Activated T-cell treated with anti-CD3 and anti-CD28 coated beads, Interleukin-2, amount 50 U/mL, for 4 hours (primary cell): ENCODE measurements around the gene PRRT3. TPM values are rescaled to one million over a fixed set of nuclear protein-coding genes. Genes with fewer than 3 reads are reported as not detected.
A peak's percentile ranks its signal among the peaks of the same experiment; 100 is the strongest.

ENCODE experiments used
- ATAC-seq, 2 donors: fragments of 200-7000 bp; cut with Tn5 transposase; one replicate each; pipeline ENCODE4 v1.10.0; 2021
- DNase-seq: peaks from one replicate; pipeline ENCODE4 v3.0.0-alpha.2; 2020
- H3K27me3 Mint-ChIP-seq: one replicate; pipeline ENCODE4 v1.8.0; 2021; ENCODE audit warnings: low read depth, mixed read lengths
- H3K36me3 Mint-ChIP-seq: one replicate; pipeline ENCODE4 v1.8.0; 2022; ENCODE audit warnings: mixed read lengths; ENCODE audit not compliant: insufficient read depth
- H3K4me1 Mint-ChIP-seq: one replicate; pipeline ENCODE4 v1.8.0; 2021; ENCODE audit warnings: low read depth, mixed read lengths
- H3K4me3 Mint-ChIP-seq: one replicate; pipeline ENCODE4 v1.8.0; 2021; ENCODE audit warnings: mild to moderate bottlenecking, moderate library complexity, mixed read lengths
- H3K9me3 Mint-ChIP-seq: one replicate; pipeline ENCODE4 v1.8.0; 2021; ENCODE audit warnings: mixed read lengths
- total RNA-seq, 3 donors: library from RNA; stranded (reverse); gene quantifications; one replicate each; pipeline ENCODE4 v1.2.1, GENCODE V29; 2021

Gene PRRT3
- 1 to 10 TPM; 6.7 to 7.6 (median 7.5) TPM for total RNA-seq

GRCh38 chr3:9951962-9952805, at the start of gene PRRT3:
TSS of gene PRRT3 (minus strand) at chr3:9952408. CDS start at chr3:9950115, 2,293 bp downstream.
- H3K27me3 Mint-ChIP-seq: no peaks in the 10 kb centered on the region
- peak within 1 kb of the TSS; percentile 84 for H3K4me3 Mint-ChIP-seq
- H3K4me1 Mint-ChIP-seq: peaks cover 15% of the 10 kb centered on the region
- no peaks in the 10 kb centered on the region for H3K36me3 Mint-ChIP-seq
- no peaks in the 10 kb centered on the region for H3K9me3 Mint-ChIP-seq
- DNase-seq (peak; percentile 45), ATAC-seq (peak; percentile 91 to 94)

GRCh38 chr3:10000686-10001085, 48.5 kb upstream of the PRRT3 start:
- no peaks in the 10 kb centered on the region for H3K27me3 Mint-ChIP-seq
- ATAC-seq (no peak), DNase-seq (no peak)
- peaks cover 18% of the 10 kb centered on the region for H3K36me3 Mint-ChIP-seq
- H3K4me3 Mint-ChIP-seq: no peak overlapping the region
- no peaks in the 10 kb centered on the region for H3K9me3 Mint-ChIP-seq
- H3K4me1 Mint-ChIP-seq: no peaks in the 10 kb centered on the region

GRCh38 chr3:9994086-9994844, 42.1 kb upstream of the PRRT3 start:
- Mint-ChIP-seq H3K4me3 (no peak overlapping the region), H3K9me3 (no peaks in the 10 kb centered on the region), H3K27me3 (no peaks in the 10 kb centered on the region), H3K36me3 (peaks cover 13% of the 10 kb centered on the region), H3K4me1 (no peaks in the 10 kb centered on the region)
- no peak for DNase-seq
- no peak for ATAC-seq

DNA sequence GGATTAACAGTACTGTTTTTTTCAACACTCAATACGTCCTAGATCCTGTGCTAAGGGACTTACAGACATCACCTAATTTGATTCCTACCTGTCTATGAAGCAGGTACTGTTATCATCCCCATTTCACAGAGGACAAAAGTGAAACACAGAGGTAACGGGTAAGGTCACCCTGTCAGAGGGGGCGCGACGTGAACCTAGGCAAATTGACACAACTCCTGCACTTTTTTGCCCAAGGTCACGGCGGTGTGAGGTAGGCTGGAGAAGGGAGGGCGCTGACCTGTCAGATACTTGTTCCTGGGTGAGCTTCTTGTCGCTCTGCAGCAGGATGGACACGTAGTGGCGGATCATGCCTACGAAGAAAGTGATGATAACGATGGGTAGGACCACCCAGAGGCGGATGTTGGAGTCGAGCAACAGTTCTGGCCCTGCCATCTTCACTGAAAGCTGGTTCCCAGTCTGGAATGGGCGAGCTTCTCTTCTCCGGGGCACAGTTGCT, 34.1 kb upstream of the PRRT3 start:
- peak; percentile 51 to 64 for ATAC-seq
- H3K36me3 Mint-ChIP-seq: peaks cover 2% of the 10 kb centered on the region
- H3K9me3 Mint-ChIP-seq: no peaks in the 10 kb centered on the region
- DNase-seq: no peak
- H3K27me3 Mint-ChIP-seq: no peaks in the 10 kb centered on the region
- H3K4me1 Mint-ChIP-seq: peaks cover 22% of the 10 kb centered on the region
- peak overlapping the region; percentile 96 for H3K4me3 Mint-ChIP-seq

GRCh38 chr3:9980251-9980650, 28.0 kb upstream of the PRRT3 start:
- DNase-seq (no peak), ATAC-seq (no peak)
- Mint-ChIP-seq H3K4me1 (peaks cover 22% of the 10 kb centered on the region), H3K27me3 (no peaks in the 10 kb centered on the region), H3K9me3 (no peaks in the 10 kb centered on the region), H3K4me3 (no peak overlapping the region), H3K36me3 (peaks cover 17% of the 10 kb centered on the region)

DNA sequence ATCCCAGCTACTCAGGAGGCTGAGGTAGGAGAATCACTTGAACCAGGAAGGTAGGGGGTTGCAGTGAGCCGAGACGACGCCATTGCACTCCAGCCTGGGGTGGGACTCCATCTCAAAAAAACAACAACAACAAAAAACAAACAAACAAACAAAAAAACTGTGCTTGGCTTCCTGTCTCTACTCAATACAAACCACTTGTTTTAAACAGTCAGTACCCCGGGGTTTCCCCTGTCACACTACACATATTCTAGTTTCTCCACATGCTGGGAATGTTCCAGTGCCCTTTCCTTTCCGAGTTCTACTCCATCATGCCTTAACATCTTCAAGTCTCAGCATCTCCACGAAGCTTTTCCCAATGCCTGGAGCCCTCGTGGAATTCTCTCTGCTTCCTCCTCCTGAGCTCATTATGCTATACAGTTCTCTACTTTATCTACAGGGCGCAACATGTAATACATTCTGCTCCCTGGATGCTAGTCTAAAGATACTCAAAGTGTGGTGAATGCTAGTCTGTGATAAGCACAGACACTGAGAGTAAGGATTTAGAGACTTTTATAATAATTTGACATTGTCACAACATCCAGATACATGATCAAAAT, 26.6 kb upstream of the PRRT3 start:
- H3K9me3 Mint-ChIP-seq: no peaks in the 10 kb centered on the region
- H3K4me3 Mint-ChIP-seq: no peak overlapping the region
- peaks cover 20% of the 10 kb centered on the region for H3K4me1 Mint-ChIP-seq
- no peak for DNase-seq
- ATAC-seq: no peak
- H3K36me3 Mint-ChIP-seq: peaks cover 22% of the 10 kb centered on the region
- H3K27me3 Mint-ChIP-seq: no peaks in the 10 kb centered on the region

DNA sequence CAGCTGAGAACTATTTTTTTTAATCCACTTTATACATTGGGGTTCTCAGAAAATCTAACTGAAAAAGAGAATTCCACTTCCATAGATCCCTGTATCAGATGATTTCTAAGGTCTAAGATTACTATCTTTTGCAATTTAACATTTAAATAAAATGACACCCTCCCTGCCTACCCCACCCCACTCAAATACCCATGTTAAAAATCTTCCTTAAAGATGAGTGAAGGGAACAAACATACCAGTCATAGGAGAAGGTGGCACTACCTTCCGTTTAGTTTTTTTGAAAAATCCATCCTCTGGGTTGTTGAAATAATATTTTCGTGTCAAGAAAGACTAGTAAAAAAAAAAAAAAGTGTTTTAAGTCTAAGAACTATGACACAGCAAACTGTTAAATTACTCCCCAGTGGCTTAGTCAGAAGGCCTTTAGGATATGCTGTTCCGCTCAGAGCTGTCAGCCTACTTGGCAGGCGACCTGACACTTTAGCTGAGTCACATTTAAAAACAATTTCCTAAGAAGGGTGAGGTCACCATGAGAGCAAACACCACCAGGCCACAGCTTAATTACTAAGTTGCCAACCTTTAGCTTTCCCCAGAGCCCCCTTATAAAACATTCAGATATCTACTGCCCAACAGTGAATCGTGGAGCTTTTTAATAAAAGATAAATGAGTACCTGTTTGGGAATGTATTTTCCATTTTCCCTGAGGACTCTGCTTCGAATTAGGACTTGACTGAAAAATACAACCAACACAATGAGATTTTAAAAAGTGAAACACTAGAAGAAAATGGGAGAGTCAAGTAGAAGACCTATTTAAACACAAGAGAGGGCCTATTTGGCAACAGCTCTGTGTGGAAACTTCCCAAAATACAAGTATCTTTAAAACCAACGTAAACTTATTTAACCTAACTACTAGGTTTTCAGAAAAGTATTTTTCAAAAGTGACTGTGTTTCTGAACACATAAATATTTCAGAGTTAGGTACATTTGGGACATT, 24.8 kb upstream of the PRRT3 start:
- no peak for DNase-seq
- Mint-ChIP-seq H3K9me3 (no peaks in the 10 kb centered on the region), H3K4me1 (peaks cover 16% of the 10 kb centered on the region), H3K36me3 (peaks cover 29% of the 10 kb centered on the region), H3K4me3 (no peak overlapping the region), H3K27me3 (no peaks in the 10 kb centered on the region)
- ATAC-seq: peak; percentile 82

- Mint-ChIP-seq H3K27me3 (no peaks in the 10 kb centered on the region), H3K4me3 (no peak overlapping the region), H3K4me1 (no peaks in the 10 kb centered on the region), H3K36me3 (peaks cover 53% of the 10 kb centered on the region), H3K9me3 (no peaks in the 10 kb centered on the region)
- DNase-seq: no peak
- no peak for ATAC-seq
Observed at GRCh38 chr3:9970020-9970652, 17.9 kb upstream of the PRRT3 start.

- Mint-ChIP-seq H3K27me3 (no peaks in the 10 kb centered on the region), H3K4me1 (no peaks in the 10 kb centered on the region), H3K4me3 (no peak overlapping the region), H3K9me3 (no peaks in the 10 kb centered on the region), H3K36me3 (peaks cover 53% of the 10 kb centered on the region)
- no peak for ATAC-seq
- no peak for DNase-seq
Observed at GRCh38 chr3:9969632-9970019, 17.4 kb upstream of the PRRT3 start.

- no peak overlapping the region for H3K4me3 Mint-ChIP-seq
- no peaks in the 10 kb centered on the region for H3K9me3 Mint-ChIP-seq
- ATAC-seq: no peak
- H3K4me1 Mint-ChIP-seq: no peaks in the 10 kb centered on the region
- peaks cover 47% of the 10 kb centered on the region for H3K36me3 Mint-ChIP-seq
- H3K27me3 Mint-ChIP-seq: no peaks in the 10 kb centered on the region
- no peak for DNase-seq
Observed at GRCh38 chr3:9966841-9967240, 14.6 kb upstream of the PRRT3 start.

DNA sequence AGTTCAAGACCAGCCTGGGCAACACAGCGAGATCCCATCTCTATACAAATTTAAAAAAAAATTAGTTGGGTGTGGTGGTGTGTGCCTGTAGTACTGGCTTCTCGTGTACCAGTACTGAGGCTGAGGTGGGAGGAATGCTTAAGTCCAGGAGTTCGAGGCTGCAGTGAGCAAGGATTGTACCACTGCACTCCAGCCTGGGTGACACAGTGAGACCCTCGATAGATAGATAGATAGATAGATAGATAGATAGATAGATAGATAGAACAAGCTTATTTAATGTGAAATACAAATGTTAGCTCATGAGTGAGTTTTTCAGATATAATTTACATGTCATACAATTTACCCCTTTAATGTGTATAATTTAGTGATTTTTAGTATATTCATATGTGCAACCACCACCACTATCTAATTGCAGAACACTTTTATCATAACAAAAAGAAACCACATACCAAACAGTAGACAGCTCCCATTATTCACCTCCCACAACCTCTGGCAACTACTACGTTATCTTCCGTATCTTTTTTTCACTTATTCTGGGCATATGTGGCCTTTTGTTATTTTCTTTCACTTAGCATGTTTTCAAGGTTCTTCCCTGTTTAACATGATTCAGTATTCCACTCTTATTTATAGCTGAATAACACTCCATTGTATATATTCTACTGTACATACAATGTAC, 13.1 kb upstream of the PRRT3 start:
- DNase-seq: no peak
- Mint-ChIP-seq H3K27me3 (no peaks in the 10 kb centered on the region), H3K9me3 (no peaks in the 10 kb centered on the region), H3K36me3 (peaks cover 38% of the 10 kb centered on the region), H3K4me3 (no peak overlapping the region), H3K4me1 (no peaks in the 10 kb centered on the region)
- ATAC-seq: no peak

- no peak for ATAC-seq
- Mint-ChIP-seq H3K4me1 (peaks cover 3% of the 10 kb centered on the region), H3K9me3 (no peaks in the 10 kb centered on the region), H3K4me3 (no peak overlapping the region), H3K36me3 (peaks cover 3% of the 10 kb centered on the region), H3K27me3 (no peaks in the 10 kb centered on the region)
- DNase-seq: no peak
Observed at GRCh38 chr3:9957214-9957613, 5.0 kb upstream of the PRRT3 start.
